GM06990 (cell line): ENCODE data around the gene FAM98C.
A peak's percentile ranks its signal among the peaks of the same experiment; 100 is the strongest.

Experiments used
- DNase-seq: peaks from one replicate; pipeline ENCODE4 v3.0.0-alpha.2; 2011; ENCODE audit not compliant: insufficient read length; ENCODE audit errors: extremely low read depth
- H3K27me3 ChIP-seq: replicated peaks from 2 replicates; pipeline ENCODE4 v1.6.0; 2011; ENCODE audit warnings: low read length; ENCODE audit not compliant: control insufficient read depth, insufficient read depth
- H3K36me3 ChIP-seq: 2 replicates; pipeline ENCODE4 v1.5.1; 2011; ENCODE audit warnings: low read length; ENCODE audit not compliant: control insufficient read depth, insufficient read depth
- H3K4me3 ChIP-seq: replicated peaks from 2 replicates; pipeline ENCODE4 v1.5.1; 2011; ENCODE audit warnings: low read depth, mild to moderate bottlenecking, control low read depth, low read length
- TF ChIP-seq, protein P1 (sequence below): IDR thresholded peaks from 2 replicates; pipeline ENCODE4 v1.5.1; 2011; ENCODE audit warnings: low read length, control low read depth, mild to moderate bottlenecking, inconsistent platforms; ENCODE audit not compliant: insufficient read depth, poor library complexity, severe bottlenecking

Gene FAM98C

DNA sequence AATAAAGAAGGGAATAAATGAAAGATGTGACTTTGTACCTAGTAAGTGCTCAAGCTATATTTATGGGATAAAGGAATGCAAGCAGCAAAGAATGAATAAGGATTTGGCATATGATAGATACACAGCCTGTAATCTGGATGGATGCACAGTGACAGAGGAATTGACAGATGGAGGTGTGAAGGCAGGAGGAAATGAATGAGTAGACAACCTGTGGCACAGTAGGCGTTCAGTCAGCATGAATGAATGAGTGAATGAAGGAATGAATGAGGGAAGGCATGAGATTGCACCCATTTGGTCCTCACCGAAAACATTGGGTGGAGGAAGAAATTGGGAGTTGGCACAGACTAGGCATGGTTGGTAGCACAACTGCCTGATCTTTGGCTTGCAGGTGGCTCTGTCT is 33.3 kb upstream of the FAM98C start:
- Histone ChIP-seq H3K4me3 (no peak overlapping the region), H3K27me3 (no peaks in the 10 kb centered on the region), H3K36me3 (no peaks in the 10 kb centered on the region)
- DNase-seq = no peak
- TF ChIP-seq, protein P1, sequence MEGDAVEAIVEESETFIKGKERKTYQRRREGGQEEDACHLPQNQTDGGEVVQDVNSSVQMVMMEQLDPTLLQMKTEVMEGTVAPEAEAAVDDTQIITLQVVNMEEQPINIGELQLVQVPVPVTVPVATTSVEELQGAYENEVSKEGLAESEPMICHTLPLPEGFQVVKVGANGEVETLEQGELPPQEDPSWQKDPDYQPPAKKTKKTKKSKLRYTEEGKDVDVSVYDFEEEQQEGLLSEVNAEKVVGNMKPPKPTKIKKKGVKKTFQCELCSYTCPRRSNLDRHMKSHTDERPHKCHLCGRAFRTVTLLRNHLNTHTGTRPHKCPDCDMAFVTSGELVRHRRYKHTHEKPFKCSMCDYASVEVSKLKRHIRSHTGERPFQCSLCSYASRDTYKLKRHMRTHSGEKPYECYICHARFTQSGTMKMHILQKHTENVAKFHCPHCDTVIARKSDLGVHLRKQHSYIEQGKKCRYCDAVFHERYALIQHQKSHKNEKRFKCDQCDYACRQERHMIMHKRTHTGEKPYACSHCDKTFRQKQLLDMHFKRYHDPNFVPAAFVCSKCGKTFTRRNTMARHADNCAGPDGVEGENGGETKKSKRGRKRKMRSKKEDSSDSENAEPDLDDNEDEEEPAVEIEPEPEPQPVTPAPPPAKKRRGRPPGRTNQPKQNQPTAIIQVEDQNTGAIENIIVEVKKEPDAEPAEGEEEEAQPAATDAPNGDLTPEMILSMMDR = no peak

DNA sequence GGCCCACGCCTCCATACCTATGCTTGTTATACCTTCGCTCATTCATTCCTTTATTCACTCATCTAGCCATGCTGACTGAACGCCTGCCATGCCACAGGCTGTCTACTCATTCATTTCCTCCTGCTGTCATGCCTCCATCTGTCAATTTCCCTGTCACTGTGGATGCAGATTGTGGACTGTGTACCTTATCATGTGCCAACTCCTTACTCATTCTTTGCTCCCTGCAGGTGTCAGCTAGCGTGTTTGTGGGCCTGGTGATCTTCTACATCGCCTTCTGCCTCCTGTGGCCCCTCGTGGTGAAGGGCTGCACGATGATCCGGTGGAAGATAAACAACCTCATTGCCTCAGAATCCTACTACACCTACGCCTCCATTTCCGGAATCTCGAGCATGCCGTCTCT is 32.6 kb upstream of the FAM98C start:
- TF ChIP-seq, protein P1 = no peak
- Histone ChIP-seq H3K36me3 (no peaks in the 10 kb centered on the region), H3K27me3 (no peaks in the 10 kb centered on the region), H3K4me3 (no peak overlapping the region)
- no peak for DNase-seq

DNA sequence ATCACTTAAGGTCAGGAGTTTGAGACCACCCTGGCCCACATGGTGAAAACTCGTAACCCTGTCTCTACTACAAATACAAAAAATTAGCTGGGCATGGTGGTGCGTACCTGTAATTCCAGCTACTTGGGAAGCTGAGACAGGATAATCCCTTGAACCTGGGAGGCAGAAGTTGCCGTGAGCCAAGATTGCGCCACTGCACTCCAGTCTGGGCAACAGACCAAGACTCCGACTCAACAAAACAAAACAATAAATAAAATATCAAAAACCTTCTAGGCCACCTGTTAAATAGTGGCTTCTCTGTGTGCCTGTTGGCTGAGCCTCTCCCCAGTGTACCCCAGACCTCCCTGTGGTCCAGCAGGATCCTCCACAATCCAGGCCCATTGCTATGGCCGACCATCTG is 31.8 kb upstream of the FAM98C start:
- Histone ChIP-seq H3K4me3 (no peak overlapping the region), H3K27me3 (no peaks in the 10 kb centered on the region), H3K36me3 (peaks cover under 1% of the 10 kb centered on the region; the same call in 1 of the 2 replicates)
- no peak for DNase-seq
- TF ChIP-seq, protein P1 = no peak

DNA sequence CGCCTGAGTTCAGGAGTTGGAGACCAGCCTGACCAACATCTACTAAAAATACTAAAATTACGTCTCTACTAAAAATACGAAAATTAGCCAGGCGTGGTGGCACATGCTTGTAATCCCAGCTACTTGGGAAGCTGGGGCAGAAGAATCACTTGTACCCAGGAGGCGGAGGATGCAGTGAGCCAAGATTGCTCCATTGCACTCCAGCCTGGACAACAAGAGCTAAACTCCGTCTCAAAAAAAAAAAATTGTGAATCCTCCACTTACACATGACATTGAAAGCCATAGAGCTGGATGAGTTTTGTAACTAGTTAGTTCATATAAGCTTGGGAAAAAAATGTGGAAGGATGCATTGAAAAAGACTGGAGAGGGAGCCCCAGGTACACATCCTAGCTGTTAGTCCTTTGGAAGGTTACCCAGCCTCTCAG is 29.0 kb upstream of the FAM98C start:
- H3K4me3 ChIP-seq = peak overlapping the region; percentile 46
- peaks cover 6% of the 10 kb centered on the region for H3K36me3 ChIP-seq
- TF ChIP-seq, protein P1 = no peak
- H3K27me3 ChIP-seq = no peaks in the 10 kb centered on the region
- DNase-seq = no peak

DNA sequence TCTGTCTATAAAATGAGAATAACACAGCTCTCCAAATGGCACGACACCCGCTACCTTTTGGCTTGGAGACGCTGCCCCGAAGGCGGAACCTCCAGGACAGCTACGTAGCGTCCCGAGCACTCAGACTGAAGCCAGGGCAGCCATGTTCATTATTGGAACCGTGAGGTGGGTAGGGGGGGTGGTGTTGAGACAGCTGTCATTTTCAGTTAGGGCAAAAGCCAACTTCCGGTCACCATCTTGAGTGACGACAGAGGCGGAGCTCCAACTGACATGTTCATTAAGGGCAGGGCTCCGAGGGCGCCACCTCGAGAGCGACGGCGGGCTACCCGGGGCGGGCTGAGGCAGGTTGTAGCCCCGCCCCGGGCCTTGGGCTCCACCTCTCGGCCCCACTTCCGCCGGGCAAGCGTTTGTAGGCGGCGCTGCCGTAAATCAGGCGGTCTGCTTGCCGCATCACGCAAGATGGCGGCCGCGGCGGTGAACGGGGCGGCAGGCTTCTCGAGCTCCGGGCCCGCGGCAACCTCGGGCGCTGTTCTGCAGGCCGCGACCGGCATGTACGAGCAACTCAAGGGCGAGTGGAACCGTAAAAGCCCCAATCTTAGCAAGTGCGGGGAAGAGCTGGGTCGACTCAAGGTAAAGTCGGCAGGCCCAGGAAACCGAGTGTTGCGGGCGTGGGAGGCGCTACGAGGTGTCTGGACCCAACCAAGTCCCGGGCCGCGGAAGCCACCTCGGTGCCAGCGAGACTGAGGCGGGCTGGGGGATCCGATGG is 28.4 kb upstream of the FAM98C start, which contains the start of gene PSMD8:
PSMD8 (plus strand) TSS at position 240 of the 766 bp plus-strand sequence; CDS start at position 271, 31 bp downstream.
- Histone ChIP-seq H3K36me3 (peaks cover 11% of the 10 kb centered on the region), H3K27me3 (no peaks in the 10 kb centered on the region), H3K4me3 (peak within 1 kb of the TSS; percentile 96)
- TF ChIP-seq, protein P1 = peak; percentile 18
- DNase-seq = peak; percentile 99

DNA sequence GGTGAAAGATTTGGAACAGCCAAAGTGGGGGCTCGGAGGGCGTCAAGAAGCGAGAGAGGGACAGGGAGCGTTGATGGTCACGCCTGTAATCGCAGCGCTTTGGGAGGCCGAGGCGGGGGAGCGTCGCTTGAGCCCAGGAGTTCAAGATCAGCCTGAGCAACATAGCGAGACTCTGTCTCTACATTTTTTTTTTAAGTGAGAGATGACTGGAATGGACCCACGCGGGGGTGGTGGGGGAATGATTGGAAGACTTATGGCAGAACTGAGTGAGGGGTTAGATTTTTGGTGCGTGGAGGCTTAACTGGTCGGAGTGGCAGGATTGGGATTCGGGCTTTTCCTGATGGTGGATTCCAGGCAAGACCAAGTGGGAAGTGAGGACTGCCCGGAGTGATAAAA is 27.8 kb upstream of the FAM98C start:
- H3K4me3 ChIP-seq = peak overlapping the region; percentile 96
- H3K27me3 ChIP-seq = no peaks in the 10 kb centered on the region
- DNase-seq = no peak
- TF ChIP-seq, protein P1 = no peak
- H3K36me3 ChIP-seq = peaks cover 12% of the 10 kb centered on the region
